Astrocyte of the cerebellum (primary cell): ENCODE results near the gene FHL3.

Experiments
- DNase-seq: peaks from one replicate; pipeline ENCODE4 v3.0.0-alpha.2; 2011; ENCODE audit warnings: low read depth
- H3K4me3 ChIP-seq: 2 replicates; pipeline ENCODE4 v1.5.1; 2011; ENCODE audit warnings: mild to moderate bottlenecking, low read depth, low read length, moderate library complexity
- CTCF ChIP-seq: IDR thresholded peaks from 2 replicates; pipeline ENCODE4 v1.5.1; 2012; ENCODE audit warnings: low read length, low read depth, moderate library complexity, mild to moderate bottlenecking; ENCODE audit errors: missing control alignments
- in situ Hi-C: cut with HindIII; loops from 2 replicates; pipeline ENCODE4 v1.10.0; 2017; ENCODE audit warnings: low sequenced_read_pairs

The FHL3 gene

GRCh38 chr1:38014171-38014570 is 8.9 kb upstream of the FHL3 start:
- in situ Hi-C loops: no loop called here
- DNase-seq: no peak
- no peak overlapping the region for H3K4me3 ChIP-seq
- peak; percentile 21 for TF ChIP-seq CTCF

- in situ Hi-C loops: no loop called here
- DNase-seq: no peak
- H3K4me3 ChIP-seq: peak overlapping the region; percentile 79
- no peak for TF ChIP-seq CTCF
Observed at GRCh38 chr1:38013227-38013622, 7.9 kb upstream of the FHL3 start.

DNA sequence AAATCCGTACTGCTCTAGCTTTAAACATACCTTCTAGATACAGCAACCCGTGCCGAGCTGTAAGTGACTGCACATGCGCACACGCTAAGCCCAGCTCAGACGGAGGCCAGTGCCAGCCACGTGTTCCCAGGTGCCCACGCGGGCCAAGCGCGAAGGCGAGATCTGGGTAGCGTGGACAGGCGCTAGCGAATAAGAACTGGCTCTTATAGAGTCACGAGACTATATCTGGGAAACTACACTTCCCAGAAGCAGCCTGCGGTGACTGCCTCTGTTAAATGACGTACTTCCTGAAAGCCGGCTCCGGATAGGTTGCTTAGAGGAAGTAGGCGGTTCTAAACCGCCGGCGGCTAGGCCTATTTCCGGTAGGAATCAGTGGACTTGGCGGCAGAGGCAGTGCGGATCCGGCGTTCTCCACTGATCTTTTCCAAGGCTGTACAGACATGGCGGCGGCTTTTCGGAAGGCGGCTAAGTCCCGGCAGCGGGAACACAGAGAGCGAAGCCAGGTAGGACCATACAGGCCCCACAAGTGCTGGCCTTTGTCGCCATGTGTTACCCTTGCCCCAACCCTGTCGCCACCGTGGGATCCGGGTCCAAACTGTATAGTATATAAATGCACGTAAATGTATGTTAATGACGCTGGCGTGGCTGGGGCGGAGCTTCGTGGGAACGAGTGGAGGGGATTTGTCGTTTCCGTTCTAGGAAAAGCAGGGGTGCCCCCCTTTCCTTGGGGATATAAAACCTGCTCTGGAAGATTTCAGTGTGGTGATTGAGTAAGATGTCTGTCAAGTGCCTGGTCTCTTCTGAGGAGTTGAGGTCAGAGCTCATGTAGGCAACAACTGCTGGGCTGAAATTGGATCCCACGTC is 7.3 kb upstream of the FHL3 start, which contains the start of gene UTP11:
Gene UTP11, plus strand, starts transcription at position 372 of the 864 bp plus-strand sequence. Its CDS starts 69 bp downstream, at position 441.
- peak within 1 kb of the TSS; percentile 79 for H3K4me3 ChIP-seq
- in situ Hi-C loops: no loop called here
- no peak for TF ChIP-seq CTCF
- peak; percentile 98 for DNase-seq

DNA sequence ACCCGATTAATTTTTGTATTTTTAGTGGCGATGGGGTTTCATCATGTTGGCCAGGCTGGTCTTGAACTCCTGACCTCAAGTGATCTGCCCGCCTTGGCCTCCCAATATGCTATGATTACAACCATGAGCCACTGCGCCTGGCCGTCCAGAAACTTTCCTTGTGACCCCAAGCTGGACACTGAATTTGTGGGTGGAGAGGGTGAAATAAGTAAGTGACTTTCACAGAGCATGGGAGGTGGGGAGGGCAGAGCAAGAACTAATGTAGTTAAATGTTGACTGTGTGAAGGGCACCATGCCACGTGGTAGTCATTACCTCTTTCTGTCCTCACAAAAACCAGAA is 4.5 kb upstream of the FHL3 start:
- no peak overlapping the region for H3K4me3 ChIP-seq
- DNase-seq: no peak
- in situ Hi-C loops: no loop called here
- no peak for TF ChIP-seq CTCF

DNA sequence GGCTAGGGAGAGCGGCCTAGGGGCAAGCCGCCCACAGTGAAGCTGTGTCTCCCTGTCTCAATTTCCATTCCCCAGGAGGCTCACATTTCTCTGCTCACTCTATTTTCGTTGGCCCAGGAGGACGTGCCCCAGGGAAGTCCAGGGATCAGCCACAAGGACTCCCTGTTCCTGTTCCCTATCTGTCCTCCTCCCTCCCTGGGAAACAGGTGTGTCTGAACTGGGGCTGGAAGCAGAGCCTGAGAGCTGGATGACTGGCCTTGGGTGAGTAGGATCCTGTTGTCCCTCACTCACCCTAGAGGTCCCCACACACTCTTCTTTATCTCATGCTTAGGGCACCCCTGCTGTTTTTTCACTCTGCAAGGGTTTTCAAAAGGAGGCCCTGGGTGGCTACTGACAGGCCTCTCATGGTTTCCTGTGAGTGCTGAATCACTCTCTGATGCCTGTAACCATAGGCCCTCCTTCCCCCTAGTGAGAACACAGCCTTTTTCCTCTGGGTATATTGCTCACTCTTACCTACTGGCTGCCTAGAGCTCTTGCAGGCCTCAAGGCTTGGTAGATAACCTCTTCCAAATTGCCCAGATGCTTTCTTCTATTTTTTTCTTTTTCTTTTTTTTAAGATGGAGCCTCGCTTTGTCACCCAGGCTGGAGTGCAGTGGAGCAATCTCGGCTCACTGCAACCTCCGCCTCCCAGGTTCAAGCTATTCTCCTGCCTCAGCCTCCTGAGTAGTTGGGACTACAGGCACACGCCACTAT is 4.0 kb upstream of the FHL3 start:
- in situ Hi-C loops: no loop called here
- no peak overlapping the region for H3K4me3 ChIP-seq
- no peak for DNase-seq
- TF ChIP-seq CTCF: no peak

DNA sequence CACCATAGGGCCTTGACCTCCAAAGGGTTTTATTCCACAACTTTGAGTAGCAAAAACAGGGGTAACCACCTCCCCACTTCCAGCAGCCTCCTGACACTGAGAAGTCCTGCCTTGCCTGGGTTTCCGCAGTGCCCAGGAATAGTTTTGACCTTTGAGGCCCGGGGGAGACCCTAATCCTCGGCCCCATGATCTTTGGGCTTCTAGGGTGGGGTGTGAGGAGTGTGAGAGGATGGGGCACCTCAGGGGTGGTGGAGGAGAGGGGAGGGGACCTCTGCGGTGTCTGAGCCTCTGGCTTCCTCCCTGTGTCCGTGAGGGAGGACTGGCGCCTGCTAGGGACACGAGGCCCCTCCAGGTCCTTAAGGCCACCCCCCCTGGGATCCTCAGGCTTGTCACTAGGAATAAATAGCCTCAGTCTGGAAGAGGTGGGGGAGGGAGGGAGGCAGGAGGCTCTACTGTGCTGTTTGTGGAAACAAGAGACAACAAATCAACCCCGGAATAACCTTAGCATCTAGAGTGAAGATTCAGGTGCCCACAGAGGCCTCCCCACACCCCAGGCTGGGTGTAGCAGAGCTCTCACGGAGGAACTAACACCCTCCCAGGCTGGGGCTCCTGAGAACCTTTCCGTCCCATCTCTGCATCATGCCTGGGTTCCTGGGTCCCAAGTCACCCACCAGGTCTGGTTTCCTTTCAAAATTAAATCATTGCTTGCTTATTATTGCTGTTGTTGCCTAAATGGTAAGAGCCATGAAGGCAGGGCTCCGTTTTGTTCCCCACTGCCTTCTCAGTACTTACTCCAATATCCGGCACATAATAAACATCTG is 904 bp upstream of the FHL3 start:
- H3K4me3 ChIP-seq: peak overlapping the region; percentile 88
- in situ Hi-C loops: no loop called here
- no peak for DNase-seq
- TF ChIP-seq CTCF: no peak
